CD4-positive, alpha-beta T cell treated with Interleukin-1 beta for 1 hour (primary cell): Measurements from ENCODE around the gene THOC5.
A peak's percentile ranks its signal among the peaks of the same experiment; 100 is the strongest.
"Not testable (repeated sequence)": the region's sequence is repeated elsewhere in the genome, so short reads cannot be mapped to it uniquely, and the experiment has no call there.

ENCODE experiments used
- DNase-seq, 2 donors: peaks; one replicate each; pipeline ENCODE4 v3.0.0-alpha.2; 2020 to 2022

THOC5 gene

DNA sequence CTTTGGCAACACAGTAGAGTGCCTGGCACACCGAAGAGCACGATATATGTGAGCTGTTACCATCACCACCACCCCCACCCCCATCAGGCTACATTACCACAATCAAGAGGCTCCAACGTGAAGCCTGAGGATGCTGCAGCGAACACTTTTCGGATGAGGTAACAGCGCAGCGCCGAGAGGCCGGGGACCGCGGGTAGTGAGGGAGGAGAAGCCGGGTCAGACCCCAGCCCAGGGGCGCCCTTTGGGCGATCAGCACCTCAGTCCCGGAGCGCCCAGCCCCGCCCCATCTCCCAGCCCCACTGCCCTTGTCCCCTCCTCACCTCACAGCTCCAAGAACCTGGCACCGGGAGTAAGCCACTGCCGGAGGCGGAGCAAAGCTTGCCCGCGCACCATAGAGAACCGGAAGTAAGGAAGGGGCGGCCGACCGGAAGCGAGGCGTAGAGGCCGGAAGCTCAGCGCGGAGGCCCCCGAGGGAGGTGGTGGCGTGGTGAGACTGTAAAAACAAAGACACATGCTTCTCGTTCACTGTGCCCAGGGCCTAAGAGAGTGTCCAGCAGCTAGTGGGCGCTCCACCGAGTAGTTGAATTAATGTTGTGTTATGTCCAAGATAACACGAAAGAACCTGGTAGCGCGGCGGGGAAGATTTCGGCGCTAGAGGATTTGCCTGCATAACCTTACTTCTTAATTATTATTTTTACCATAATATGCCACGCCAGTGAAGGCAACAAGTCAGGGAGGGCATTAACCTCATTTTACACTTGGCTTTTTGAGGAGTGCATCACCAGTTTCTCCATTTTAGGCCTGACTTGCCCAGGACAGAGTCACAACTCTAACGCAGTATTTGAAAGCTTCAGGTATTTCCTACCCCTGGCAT, at the start of gene THOC5:
Gene THOC5 (minus strand): TSS at position 407 of the 874 bp plus-strand sequence. CDS start 4,610 bp downstream, outside the sequence.
- peak; percentile 88 for DNase-seq

GRCh38 chr22:29598684-29599020, 45.1 kb upstream of the THOC5 start:
- DNase-seq = no peak

- not testable (repeated sequence) for DNase-seq
Measured at GRCh38 chr22:29597871-29598683, 44.5 kb upstream of the THOC5 start.

DNA sequence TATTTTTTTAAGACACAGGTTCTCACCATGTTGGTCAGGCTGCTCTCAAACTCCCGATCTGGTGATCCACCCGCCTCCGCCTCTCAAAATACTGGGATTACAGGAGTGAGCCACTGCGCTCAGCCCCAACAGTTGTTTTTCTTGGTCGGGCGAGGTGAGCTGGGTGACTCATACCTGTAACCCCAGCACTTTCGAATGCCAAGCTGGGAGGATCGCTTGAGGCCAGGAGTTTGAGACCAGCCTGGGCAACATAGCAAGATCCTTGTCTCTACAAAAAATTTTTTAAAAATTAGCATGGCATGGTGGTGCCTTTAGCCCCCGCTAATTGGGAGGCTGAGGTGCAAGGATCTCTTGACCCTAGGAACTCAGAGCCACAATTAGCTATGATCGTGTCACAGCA, 42.9 kb upstream of the THOC5 start:
- DNase-seq = no peak

GRCh38 chr22:29594447-29594846, 40.9 kb upstream of the THOC5 start:
- DNase-seq = not testable (repeated sequence)

DNA sequence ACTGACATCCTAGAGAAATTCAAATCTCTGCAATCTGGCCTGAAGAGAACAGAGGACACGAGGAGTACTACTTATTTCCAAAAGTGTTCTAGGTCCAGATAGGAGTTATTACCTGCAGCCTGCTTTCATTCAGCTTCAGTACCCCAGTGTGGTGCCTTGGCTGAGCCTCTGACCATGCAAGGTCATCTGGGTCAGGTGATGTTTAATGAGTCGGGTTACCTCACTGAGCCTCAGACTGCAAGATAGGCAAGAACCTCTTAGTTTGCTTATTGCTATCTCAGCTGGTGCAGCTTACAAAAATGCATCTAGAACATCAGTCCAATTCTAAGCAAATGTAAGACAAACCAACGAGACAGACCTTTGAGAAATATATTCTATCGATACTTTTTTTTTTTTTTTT, 40.4 kb upstream of the THOC5 start:
- DNase-seq = no peak

DNA sequence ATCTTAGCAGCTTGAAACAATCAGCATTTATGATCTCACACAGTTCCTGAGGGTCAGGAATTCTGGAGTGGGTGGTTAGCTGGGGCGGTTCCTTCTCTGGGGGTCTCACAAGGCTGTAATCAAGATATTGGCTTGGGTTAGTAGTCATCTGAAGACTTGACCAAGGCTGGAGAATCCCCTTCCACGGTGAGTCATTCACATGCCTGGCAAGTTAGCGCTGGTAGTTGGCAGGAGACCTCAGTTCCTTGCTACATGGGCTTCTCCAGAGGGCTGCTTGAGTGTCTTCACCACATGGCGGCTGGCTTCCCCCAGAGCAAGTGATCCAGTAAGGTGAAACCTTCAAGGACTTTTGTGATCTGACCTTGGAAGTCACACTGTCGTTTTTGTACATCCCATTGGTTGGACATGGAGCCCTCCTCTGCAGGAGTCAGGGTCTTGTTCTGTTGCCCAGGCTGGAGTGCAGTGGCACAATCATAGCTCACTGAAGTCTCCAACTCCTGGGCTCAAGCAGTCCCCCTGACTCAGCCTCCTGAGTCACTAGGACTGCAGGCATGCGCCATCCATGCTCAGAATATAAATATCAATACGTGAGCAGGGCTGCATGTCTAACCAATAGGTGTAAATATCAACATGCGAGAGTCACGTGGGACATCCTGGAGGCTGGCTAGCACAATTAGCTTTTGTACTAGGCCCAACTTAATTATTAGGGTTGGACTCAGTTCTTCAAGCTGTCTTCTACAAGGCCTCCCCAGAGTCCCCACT, 34.6 kb upstream of the THOC5 start:
- DNase-seq = no peak

GRCh38 chr22:29586193-29586705, 32.7 kb upstream of the THOC5 start:
- DNase-seq = not testable (repeated sequence)

- no peak for DNase-seq
Measured at GRCh38 chr22:29584975-29585374, 31.4 kb upstream of the THOC5 start.

GRCh38 chr22:29581799-29582198, 28.2 kb upstream of the THOC5 start:
- DNase-seq = no peak

- no peak for DNase-seq
Measured at GRCh38 chr22:29580200-29580810, 26.7 kb upstream of the THOC5 start.

- no peak for DNase-seq
Measured at GRCh38 chr22:29578462-29579200, 25.1 kb upstream of the THOC5 start.

DNA sequence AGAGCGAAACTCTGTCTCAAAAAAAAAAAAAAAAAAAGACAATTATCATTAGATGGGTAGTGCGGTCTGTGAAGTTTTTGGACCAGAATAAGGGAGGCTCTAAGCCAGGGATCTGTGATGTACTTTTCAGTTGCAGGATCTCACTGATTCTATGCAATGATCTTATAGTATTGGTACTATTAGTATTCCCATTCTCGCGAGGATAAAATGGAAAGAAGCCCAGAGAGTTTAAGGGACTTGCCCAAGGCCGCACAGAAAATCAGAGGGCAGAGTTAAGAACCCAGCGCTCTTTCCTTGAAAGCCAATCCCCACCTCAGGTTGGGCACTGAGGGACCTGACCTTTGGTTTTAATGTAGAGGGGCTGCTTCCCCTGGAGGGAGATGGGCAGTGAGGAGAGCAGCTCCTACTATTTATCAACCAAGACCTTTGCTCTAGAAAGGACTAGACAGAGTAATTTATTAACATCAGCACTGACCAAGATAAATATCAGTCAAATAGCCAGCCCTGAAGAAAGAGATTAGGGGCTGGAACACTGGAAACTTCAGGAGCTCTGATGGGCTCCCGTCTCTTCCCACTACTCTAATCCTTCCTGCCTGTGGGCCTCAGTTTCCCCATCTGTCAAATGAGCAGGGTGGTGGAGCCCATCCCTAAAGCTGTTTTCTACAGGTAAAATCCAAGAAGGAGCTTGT, 21.3 kb upstream of the THOC5 start:
- DNase-seq = no peak

GRCh38 chr22:29570912-29571549, 17.5 kb upstream of the THOC5 start:
- no peak for DNase-seq

- DNase-seq = no peak
Measured at GRCh38 chr22:29570456-29570855, 16.9 kb upstream of the THOC5 start.

DNA sequence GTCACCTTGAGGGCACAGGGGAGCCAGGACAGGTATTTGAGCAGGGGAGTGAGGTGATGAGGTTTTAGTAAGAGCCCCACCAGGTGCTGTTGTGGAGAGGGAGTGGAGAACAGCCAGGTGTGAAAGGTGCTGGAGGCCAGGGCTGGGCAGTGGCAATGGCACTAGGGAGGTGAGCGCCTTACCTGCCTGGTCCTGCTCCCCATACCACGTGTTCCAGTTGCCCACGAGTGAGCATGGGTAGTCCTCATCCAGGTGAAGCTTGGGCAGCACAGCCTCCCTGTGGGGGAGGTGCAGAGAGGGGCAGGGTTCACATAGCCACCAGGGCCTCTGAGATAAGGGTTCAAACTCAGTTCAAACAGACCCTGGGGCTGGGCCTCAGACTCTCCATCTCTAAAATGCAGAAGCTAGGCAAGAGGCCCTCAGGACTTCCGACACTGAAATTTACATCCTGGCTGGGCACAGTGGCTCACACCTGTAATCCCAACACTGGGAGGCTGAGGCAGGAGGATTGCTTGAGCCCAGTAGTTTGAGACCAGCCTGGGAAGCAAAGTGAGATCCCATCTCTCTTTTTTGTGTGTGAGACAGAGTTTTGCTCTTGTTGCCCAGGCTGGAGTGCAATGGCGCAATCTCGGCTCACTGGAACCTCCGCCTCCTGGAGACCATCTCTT, 15.6 kb upstream of the THOC5 start:
- no peak for DNase-seq

- DNase-seq = no peak
Measured at GRCh38 chr22:29567338-29567737, 13.8 kb upstream of the THOC5 start.

- not testable (repeated sequence) for DNase-seq
Measured at GRCh38 chr22:29566513-29566912, 13.0 kb upstream of the THOC5 start.

DNA sequence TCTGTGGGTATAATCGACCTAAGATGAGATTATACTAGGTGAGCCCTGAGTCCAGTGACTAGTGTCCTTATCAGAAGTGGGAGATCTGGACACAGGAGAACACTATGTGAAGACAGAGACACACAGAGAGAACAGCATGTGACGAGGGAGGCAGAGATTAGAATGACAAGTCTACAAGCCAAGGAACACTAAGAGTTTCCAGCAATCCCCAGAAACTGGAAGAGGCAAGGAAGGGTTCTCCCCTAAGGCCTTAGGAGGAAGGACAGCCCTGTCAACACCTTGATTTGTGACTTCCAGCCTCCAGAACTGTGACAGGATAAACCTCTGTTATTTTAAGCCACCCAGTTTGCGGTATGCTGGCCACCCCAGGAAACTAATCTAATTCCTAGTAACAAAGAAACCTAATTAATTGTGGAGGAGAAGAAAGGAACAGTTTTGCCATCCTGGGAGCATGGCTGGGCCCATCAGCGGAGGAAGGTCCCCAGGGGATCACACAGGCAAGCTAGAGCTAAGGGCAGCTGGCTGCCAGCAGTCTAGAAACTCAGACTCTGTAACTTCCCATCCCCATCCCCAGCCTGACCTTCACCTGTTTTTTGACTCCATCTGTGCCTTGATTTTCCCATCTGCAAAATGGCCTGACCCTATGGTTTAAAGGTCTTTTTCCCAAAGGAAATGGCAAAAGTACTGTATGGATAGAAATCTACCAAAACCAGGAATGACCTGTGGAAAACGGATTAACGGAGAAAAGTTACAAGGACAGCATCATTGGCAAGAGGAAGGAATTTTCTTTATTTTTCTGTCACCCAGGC, 10.3 kb upstream of the THOC5 start:
- no peak for DNase-seq
